ENCODE data around the gene ZC3H18.

Gene ZC3H18

GRCh38 chr16:88642881-88643643, 72.9 kb downstream of the ZC3H18 start:
- DNase-seq, result no peak

- DNase-seq, result no peak
Observed at GRCh38 chr16:88643644-88643932, 73.4 kb downstream of the ZC3H18 start.

- no peak for DNase-seq
Observed at GRCh38 chr16:88645455-88645854, 75.3 kb downstream of the ZC3H18 start.

DNA sequence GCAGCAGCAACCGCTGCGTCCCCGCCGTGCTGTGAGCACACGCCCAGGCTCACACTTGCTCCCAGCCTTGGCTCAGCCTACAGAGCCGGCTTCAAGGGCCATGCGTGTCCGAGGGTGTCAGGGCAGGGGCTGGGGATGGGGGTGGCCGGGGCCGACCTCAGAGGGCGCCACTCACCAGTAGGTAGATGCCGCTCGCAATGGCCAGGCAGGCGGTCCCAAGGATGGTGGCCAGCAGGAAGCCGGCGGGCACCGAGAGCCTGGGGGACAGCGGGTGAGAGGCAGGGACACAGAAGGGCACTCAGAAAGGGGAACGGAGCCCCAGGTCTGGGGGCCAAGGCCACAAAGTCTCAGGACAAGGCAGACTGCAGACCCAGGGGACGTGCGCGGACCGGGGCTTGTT, 75.7 kb downstream of the ZC3H18 start:
- DNase-seq, result no peak

DNA sequence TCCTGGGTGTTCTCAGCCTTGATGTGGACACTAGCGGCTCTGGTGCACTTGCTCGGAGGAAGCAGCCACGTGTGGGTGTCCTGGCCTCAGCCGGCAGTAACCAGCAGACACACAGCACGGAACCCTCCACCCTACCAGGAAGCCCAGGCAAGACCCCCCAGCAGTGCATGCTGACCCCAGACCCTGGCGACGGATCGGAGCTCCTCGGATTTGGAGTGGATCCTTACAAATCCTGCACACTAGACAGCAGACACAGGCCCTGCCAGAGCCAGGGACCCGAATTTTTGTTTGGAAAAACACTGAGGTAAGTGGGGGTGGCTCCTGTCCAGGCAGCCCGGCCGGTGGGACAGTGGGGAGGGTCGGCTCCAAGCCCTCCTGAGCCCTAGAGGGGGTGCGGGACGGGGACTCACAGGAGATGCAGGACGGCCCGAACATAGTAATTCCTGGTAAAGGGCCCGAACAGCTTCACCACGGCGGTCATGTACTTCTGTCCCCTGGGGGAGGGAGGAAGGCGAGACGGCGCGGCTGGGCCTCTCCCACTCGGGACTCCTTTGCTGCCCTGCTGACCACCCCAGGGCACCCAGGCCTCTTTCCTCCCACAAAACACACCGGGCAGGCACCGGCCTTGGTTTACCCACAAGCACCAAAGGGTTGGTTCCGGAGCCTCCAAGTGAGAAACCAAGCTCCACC, 76.3 kb downstream of the ZC3H18 start:
- DNase-seq, result no peak

GRCh38 chr16:88647178-88648070, 77.2 kb downstream of the ZC3H18 start:
- DNase-seq, result no peak

DNA sequence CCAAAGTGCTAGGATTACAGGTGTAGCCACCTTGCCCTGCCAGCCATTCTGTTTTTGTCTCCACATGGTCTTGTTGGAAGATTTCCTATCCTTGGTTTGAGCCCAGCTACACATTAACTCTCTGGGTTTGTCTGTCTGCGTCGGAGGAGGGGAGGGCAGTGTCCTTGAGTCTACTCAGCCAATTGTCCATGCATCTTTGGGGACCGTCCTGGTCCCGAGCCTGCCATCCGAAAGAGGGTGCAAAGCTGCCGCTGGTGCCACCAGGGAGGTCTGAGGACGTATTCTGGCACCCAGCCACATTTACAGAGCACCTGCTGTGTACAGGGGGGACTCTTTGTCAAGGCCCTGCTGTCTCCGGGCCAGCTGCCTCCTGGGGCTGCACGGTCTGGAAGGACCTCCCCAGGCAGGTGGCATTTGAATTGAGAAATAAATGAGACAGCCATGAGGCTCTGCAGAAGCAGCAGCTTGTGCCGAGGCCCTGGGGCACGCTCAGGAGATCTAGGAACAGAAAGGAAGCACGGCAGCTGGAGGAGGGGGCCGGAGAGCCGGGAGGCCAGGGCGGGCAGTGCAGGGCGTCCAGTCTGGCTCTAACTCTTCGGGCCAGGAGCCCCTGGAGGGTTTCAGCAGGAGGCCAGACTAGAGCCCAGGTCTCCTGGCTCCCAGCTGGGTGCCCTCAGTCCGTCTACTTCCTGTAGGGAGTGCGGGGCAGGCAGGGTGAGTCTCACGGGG, 79.2 kb downstream of the ZC3H18 start:
- no peak for DNase-seq

- DNase-seq, result peak; percentile 57 to 60
Observed at GRCh38 chr16:88649924-88650748, 79.9 kb downstream of the ZC3H18 start.

GRCh38 chr16:88650749-88651275, 80.6 kb downstream of the ZC3H18 start, which contains the start of gene CYBA:
CYBA (minus strand) TSS chr16:88651053; CDS start chr16:88651013, 40 bp downstream.
- DNase-seq, result peak; percentile 90 to 92

DNA sequence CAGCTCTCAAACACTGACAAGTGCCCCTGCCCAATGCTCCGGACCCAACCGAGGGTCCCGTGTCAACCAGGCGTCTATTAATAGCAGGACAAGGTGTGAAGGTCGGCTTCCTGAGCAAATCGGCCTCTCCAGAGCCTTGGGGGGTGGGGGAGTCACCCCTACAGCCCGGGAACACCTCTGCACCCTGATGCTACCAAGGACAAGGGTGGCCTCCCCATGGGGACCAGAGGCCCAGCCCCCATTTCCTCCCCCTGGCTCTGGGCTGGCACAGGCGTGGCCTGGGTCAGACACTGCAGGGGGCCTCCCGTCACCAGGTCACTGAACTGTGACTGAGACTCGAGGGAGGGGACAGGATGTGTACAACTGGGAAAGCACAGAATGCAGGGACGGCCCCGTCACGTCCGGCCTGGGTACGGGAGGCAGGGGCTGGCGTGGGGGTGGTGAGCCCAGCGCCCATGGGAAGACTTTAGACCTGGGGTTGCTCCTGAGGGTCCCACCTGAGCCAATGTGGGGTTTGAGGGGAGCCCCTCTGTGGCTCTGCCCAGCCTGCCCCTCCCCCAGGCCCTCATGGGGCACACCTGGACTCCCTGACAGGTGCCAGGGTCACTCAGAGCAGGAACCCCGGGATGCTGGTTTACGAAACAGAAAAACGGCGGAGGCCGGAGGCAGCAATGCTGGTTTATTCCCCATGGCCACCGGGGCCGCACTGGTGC, 81.2 kb downstream of the ZC3H18 start:
- peak; percentile 92 to 94 for DNase-seq

DNA sequence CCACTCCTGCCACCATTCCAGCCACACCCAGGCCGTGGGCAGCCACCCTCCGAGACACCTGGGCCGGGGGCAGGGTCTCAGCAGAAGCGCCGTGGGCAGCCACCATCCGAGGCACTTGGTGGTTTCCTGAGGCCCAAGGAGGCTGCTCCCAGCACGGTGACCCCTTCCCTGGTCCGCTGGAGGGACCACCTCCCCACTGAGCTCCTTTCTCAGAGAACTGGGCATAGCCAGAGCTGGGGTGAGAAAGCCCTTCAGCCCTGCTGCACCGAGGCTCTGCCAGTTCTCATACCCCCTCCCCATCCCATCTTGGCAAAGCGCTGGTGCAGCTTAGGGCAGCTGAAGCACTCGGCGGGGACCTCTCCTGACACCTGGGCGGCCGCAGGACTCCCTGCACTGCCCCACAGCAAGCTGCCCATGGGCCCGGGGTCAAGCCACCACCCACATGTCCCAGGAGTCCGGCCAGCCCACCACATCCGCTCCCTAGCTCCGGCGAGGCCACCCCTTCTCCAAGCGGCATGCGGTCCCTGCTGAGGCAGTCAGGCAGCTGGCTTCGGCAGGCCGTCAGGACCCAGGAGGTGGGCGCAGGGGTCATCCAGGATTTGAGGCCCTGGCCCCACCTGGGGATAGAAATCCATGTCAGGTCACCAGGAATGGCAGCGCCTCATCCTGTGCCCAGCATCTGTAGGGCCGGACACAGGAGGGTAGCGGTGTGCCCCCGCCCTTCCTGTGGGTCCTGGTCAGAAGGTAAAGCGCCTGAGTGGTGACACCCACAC, 82.0 kb downstream of the ZC3H18 start:
- no peak for DNase-seq

DNA sequence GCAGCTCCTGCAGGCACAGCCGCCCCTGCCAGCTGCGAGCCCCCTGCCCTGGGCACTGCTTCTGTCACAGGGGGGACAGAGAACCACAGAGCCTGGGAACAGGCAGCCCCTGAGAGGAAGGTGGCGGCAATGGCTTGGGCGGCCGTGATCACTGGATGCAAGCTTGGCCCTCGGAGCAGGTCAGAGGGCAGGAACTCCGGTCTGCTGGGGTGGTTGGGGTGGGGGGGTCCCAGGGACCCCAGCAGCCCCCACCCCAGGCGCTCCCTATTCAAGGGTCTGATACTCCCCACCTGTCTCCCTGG, 82.5 kb downstream of the ZC3H18 start:
- DNase-seq, result no peak

DNA sequence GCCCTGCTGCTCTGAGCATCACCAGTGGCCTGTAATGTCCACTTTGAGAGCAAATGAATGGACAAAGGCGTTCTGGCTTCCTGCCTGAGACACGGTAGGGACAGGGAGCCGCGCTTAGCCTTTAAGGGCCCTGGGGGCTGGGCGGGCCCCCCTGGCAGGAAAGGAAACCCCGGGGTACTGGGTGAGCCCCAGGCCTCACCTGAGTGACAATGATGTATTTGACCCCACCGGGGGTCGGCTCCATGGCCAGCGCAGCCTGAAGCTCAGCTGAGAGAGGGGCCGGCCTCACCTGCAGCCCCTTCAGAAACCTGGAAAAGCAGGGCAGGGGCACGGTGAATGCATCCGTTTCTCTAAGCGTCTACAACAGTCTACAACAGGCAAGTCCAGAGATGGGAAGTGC, 82.9 kb downstream of the ZC3H18 start:
- DNase-seq, result no peak

GRCh38 chr16:88653596-88654362, 83.6 kb downstream of the ZC3H18 start:
- no peak for DNase-seq

GRCh38 chr16:88654363-88655052, 84.3 kb downstream of the ZC3H18 start:
- DNase-seq, result no peak

- DNase-seq, result no peak
Observed at GRCh38 chr16:88655053-88655732, 85.0 kb downstream of the ZC3H18 start.

- no peak for DNase-seq
Observed at GRCh38 chr16:88655733-88656281, 85.6 kb downstream of the ZC3H18 start.

All from inflammatory macrophage treated with lipopolysaccharide for 1 hour (primary cell).